H9 (cell line): ENCODE measurements around the gene OBSL1. TPM values are rescaled to one million over a fixed set of nuclear protein-coding genes. Genes with fewer than 3 reads are reported as not detected.

Experiments
- DNase-seq: peaks from one replicate; pipeline ENCODE4 v3.0.0-alpha.2; 2017
- H2AFZ ChIP-seq: one replicate; pipeline ENCODE4 v1.6.1; 2013; ENCODE audit warnings: mild to moderate bottlenecking, low read length, control low read depth, moderate library complexity
- H2AK5ac ChIP-seq: 2 replicates; pipeline ENCODE4 v1.6.1; 2013; ENCODE audit warnings: low read length, control low read depth, mixed read lengths; ENCODE audit not compliant: insufficient read length
- H2BK120ac ChIP-seq: one replicate; pipeline ENCODE4 v1.6.1; 2013; ENCODE audit warnings: low read depth, mild to moderate bottlenecking, low read length, control low read depth, inconsistent platforms; ENCODE audit not compliant: poor library complexity, severe bottlenecking
- H2BK12ac ChIP-seq: 2 replicates; pipeline ENCODE4 v1.6.1; 2013; ENCODE audit warnings: low read length, control low read depth, mixed read lengths, low read depth; ENCODE audit not compliant: insufficient read length
- H2BK15ac ChIP-seq: 2 replicates; pipeline ENCODE4 v1.6.1; 2013; ENCODE audit warnings: low read depth, low read length, control low read depth
- H2BK20ac ChIP-seq: one replicate; pipeline ENCODE4 v1.6.1; 2013; ENCODE audit warnings: low read depth, mild to moderate bottlenecking, low read length, control low read depth, inconsistent platforms; ENCODE audit not compliant: poor library complexity, severe bottlenecking
- H2BK5ac ChIP-seq: 2 replicates; pipeline ENCODE4 v1.6.1; 2013; ENCODE audit warnings: low read length, control low read depth, mixed read lengths; ENCODE audit not compliant: insufficient read length
- H3K14ac ChIP-seq: 2 replicates; pipeline ENCODE4 v1.6.1; 2013; ENCODE audit warnings: low read length, control low read depth; ENCODE audit not compliant: insufficient read depth
- H3K18ac ChIP-seq: 2 replicates; pipeline ENCODE4 v1.6.1; 2013; ENCODE audit warnings: low read depth, mild to moderate bottlenecking, mixed read lengths, low read length, control low read depth; ENCODE audit not compliant: insufficient read length
- H3K23ac ChIP-seq: 2 replicates; pipeline ENCODE4 v1.6.1; 2013; ENCODE audit warnings: low read length, control low read depth, mixed read lengths, low read depth; ENCODE audit not compliant: insufficient read length
- H3K23me2 ChIP-seq: 2 replicates; pipeline ENCODE4 v1.6.1; 2013; ENCODE audit warnings: low read depth, mild to moderate bottlenecking, mixed read lengths, low read length, control low read depth; ENCODE audit not compliant: insufficient read length, poor library complexity, severe bottlenecking
- H3K27ac ChIP-seq: 2 replicates; pipeline ENCODE4 v1.5.1; 2013; ENCODE audit warnings: low read length, control low read depth, mixed read lengths, low read depth; ENCODE audit not compliant: insufficient read length
- H3K27me3 ChIP-seq: 2 replicates; pipeline ENCODE4 v1.6.1; 2013; ENCODE audit warnings: low read length, control low read depth, inconsistent platforms; ENCODE audit not compliant: insufficient read depth
- H3K4ac ChIP-seq: 2 replicates; pipeline ENCODE4 v1.6.1; 2013; ENCODE audit warnings: low read depth, mild to moderate bottlenecking, control low read depth, inconsistent platforms, low read length, moderate library complexity
- H3K4me1 ChIP-seq: 2 replicates; pipeline ENCODE4 v1.6.1; 2013; ENCODE audit warnings: low read length, control low read depth, inconsistent platforms; ENCODE audit not compliant: insufficient read depth
- H3K4me2 ChIP-seq: 2 replicates; pipeline ENCODE4 v1.6.1; 2013; ENCODE audit warnings: low read length, control low read depth, mixed read lengths; ENCODE audit not compliant: insufficient read length, insufficient read depth
- H3K56ac ChIP-seq: 2 replicates; pipeline ENCODE4 v1.6.1; 2013; ENCODE audit warnings: low read depth, mild to moderate bottlenecking, mixed read lengths, low read length, control low read depth; ENCODE audit not compliant: insufficient read length
- H3K79me1 ChIP-seq: 2 replicates; pipeline ENCODE4 v1.6.1; 2013; ENCODE audit warnings: low read depth, mild to moderate bottlenecking, moderate library complexity, low read length, control low read depth, inconsistent platforms; ENCODE audit not compliant: insufficient read depth, poor library complexity, severe bottlenecking
- H3K79me2 ChIP-seq: 2 replicates; pipeline ENCODE4 v1.6.1; 2013; ENCODE audit warnings: low read length, control low read depth, inconsistent platforms; ENCODE audit not compliant: insufficient read depth
- H3K9ac ChIP-seq: 2 replicates; pipeline ENCODE4 v1.6.1; 2013; ENCODE audit warnings: low read length, control low read depth, mixed read lengths; ENCODE audit not compliant: insufficient read length; ENCODE audit errors: extremely low read depth
- H3K9me3 ChIP-seq: one replicate; pipeline ENCODE4 v1.6.1; 2013; ENCODE audit warnings: low read depth, low read length, inconsistent platforms; ENCODE audit not compliant: control insufficient read depth
- H3T11ph ChIP-seq: one replicate; pipeline ENCODE4 v1.6.1; 2013; ENCODE audit warnings: mild to moderate bottlenecking, low read length, control low read depth, inconsistent platforms
- H4K20me1 ChIP-seq: one replicate; pipeline ENCODE4 v1.6.1; 2013; ENCODE audit not compliant: control insufficient read depth, insufficient read length, insufficient read depth
- H4K5ac ChIP-seq: 2 replicates; pipeline ENCODE4 v1.6.1; 2013; ENCODE audit warnings: low read depth, mild to moderate bottlenecking, mixed read lengths, low read length, control low read depth; ENCODE audit not compliant: insufficient read length
- H4K8ac ChIP-seq: replicated peaks from 2 replicates; pipeline ENCODE4 v1.6.1; 2013; ENCODE audit warnings: low read length, control low read depth, mixed read lengths, low read depth; ENCODE audit not compliant: insufficient read length
- H4K91ac ChIP-seq: 2 replicates; pipeline ENCODE4 v1.6.1; 2013; ENCODE audit warnings: low read depth, mild to moderate bottlenecking, moderate library complexity, mixed read lengths, low read length, control low read depth; ENCODE audit not compliant: insufficient read length
- H3K27ac Mint-ChIP-seq, 3 experiments: 2 replicates in 2 of 3; 3 replicates in 1 of 3; pipeline ENCODE4 v1.8.0; 2020 to 2021; ENCODE audit warnings: mixed read lengths in 3 of 3, mild to moderate bottlenecking in 1 of 3, moderate library complexity in 1 of 3
- H3K27me3 Mint-ChIP-seq: 2 replicates; pipeline ENCODE4 v1.8.0; 2021; ENCODE audit warnings: low read depth, mild to moderate bottlenecking, moderate library complexity, mixed read lengths
- H3K36me3 Mint-ChIP-seq, 3 experiments: 2 replicates in 2 of 3; 3 replicates in 1 of 3; pipeline ENCODE4 v1.8.0; 2020 to 2021; ENCODE audit warnings: low read depth in 3 of 3, mixed read lengths in 3 of 3; ENCODE audit not compliant: insufficient read depth in 1 of 3
- H3K4me1 Mint-ChIP-seq, 2 experiments: 2 replicates each; pipeline ENCODE4 v1.8.0; 2020; ENCODE audit warnings: mixed read lengths in 2 of 2
- H3K4me3 Mint-ChIP-seq, 2 experiments: 2 replicates in 1 of 2; 3 replicates in 1 of 2; pipeline ENCODE4 v1.8.0; 2020 to 2021; ENCODE audit warnings: mild to moderate bottlenecking in 2 of 2, mixed read lengths in 2 of 2, moderate library complexity in 1 of 2
- H3K9me3 Mint-ChIP-seq, 2 experiments: 2 replicates in 1 of 2; 3 replicates in 1 of 2; pipeline ENCODE4 v1.8.0; 2020; ENCODE audit warnings: mild to moderate bottlenecking in 2 of 2, mixed read lengths in 2 of 2, moderate library complexity in 1 of 2
- CTCF ChIP-seq: fragments of 200-600 bp; sonication (generic); conservative IDR thresholded peaks from 3 replicates; pipeline ENCODE4 v1.8.0; 2021; ENCODE audit warnings: antibody characterized with exemption, mild to moderate bottlenecking
- WGBS: extraction: QIAGEN DNeasy Blood & Tissue Kit; methylation state at CpG from one replicate; pipeline ENCODE4 v1.1.7; 2013; ENCODE audit warnings: missing lambda C conversion rate, low lambda C conversion rate, mixed read lengths; ENCODE audit not compliant: insufficient read length; ENCODE audit errors: extremely low coverage; 5-methylcytosine and 5-hydroxymethylcytosine counted together
- total RNA-seq: library from RNA; stranded (reverse); gene quantifications from 2 replicates; pipeline ENCODE4 v1.2.1, GENCODE V29; 2021

OBSL1 gene
- total RNA-seq, 1 experiment from 2014 or later: 140 TPM

GRCh38 chr2:219515874-219516629 is 55.3 kb downstream of the OBSL1 start:
- Histone ChIP-seq H2BK20ac (no peak overlapping the region), H3K9me3 (no peaks in the 10 kb centered on the region), H3K56ac (no peak overlapping the region), H2AFZ (no peak overlapping the region), H2AK5ac (no peak overlapping the region), H3K4me2 (no peak overlapping the region), H3K23ac (no peak overlapping the region), H3K4me1 (peaks cover 9% of the 10 kb centered on the region; the same call in 1 of the 2 replicates), H2BK12ac (no peak overlapping the region), H3K9ac (no peak overlapping the region), H3K79me1 (no peaks in the 10 kb centered on the region), H3K27ac (no peak overlapping the region), H4K20me1 (peaks cover 3% of the 10 kb centered on the region), H2BK15ac (no peak overlapping the region), H4K91ac (no peak overlapping the region), H3K18ac (no peak overlapping the region), H3K4ac (no peak overlapping the region), H3K23me2 (no peaks in the 10 kb centered on the region), H3T11ph (no peak overlapping the region), H2BK120ac (no peak overlapping the region), H3K14ac (no peak overlapping the region), H3K27me3 (peaks cover 19% of the 10 kb centered on the region; the same call in 1 of the 2 replicates), H4K5ac (no peak overlapping the region), H3K79me2 (no peaks in the 10 kb centered on the region), H4K8ac (no peak overlapping the region), H2BK5ac (no peak overlapping the region)
- no peaks in the 10 kb centered on the region; a peak in 3 of 5 replicates for H3K9me3 Mint-ChIP-seq
- H3K4me1 Mint-ChIP-seq: peaks cover 42 to 65% of the 10 kb centered on the region in 2 experiments
- no peak overlapping the region; a peak in 1 of 5 replicates for H3K4me3 Mint-ChIP-seq
- no peak overlapping the region; a peak in 1 of 7 replicates for H3K27ac Mint-ChIP-seq
- H3K27me3 Mint-ChIP-seq: peaks cover 80% of the 10 kb centered on the region
- no peaks in the 10 kb centered on the region; a peak in 1 of 7 replicates for H3K36me3 Mint-ChIP-seq
- WGBS: no CpG with 5 or more reads among the region's 17 CpGs
- DNase-seq: no peak
- TF ChIP-seq CTCF: no peak
